Measurements from ENCODE around the gene KCNB1.

Gene KCNB1

GRCh38 chr20:49489688-49490087 lies 7.2 kb upstream of the KCNB1 start:
- TF ChIP-seq POLR2A (IDR thresholded peaks at IDR 0.05; ENCODE audit: extremely low read depth, insufficient read length), result no peak
- no peak for TF ChIP-seq MAX (IDR thresholded peaks at IDR 0.05; ENCODE audit: low read depth, low read length)
- no peak for TF ChIP-seq MYC (IDR thresholded peaks at IDR 0.05; ENCODE audit: low read depth, low read length)
- no peak for TF ChIP-seq CTCF (IDR thresholded peaks at IDR 0.05; ENCODE audit: low read depth, low read length)
- DNase-seq (ENCODE audit: low read depth), result no peak
- no peak overlapping the region for H3K4me3 ChIP-seq (ENCODE audit: low read depth, low read length)

GRCh38 chr20:49486064-49486463 lies 3.6 kb upstream of the KCNB1 start:
- no peak for DNase-seq (ENCODE audit: low read depth)
- H3K4me3 ChIP-seq (ENCODE audit: low read depth, low read length), result no peak overlapping the region
- TF ChIP-seq MAX (IDR thresholded peaks at IDR 0.05; ENCODE audit: low read depth, low read length) (no peak), POLR2A (IDR thresholded peaks at IDR 0.05; ENCODE audit: extremely low read depth, insufficient read length) (no peak), CTCF (IDR thresholded peaks at IDR 0.05; ENCODE audit: low read depth, low read length) (no peak), MYC (IDR thresholded peaks at IDR 0.05; ENCODE audit: low read depth, low read length) (no peak)

- TF ChIP-seq POLR2A (IDR thresholded peaks at IDR 0.05; ENCODE audit: extremely low read depth, insufficient read length) (no peak), CTCF (IDR thresholded peaks at IDR 0.05; ENCODE audit: low read depth, low read length) (no peak), MYC (IDR thresholded peaks at IDR 0.05; ENCODE audit: low read depth, low read length) (no peak), MAX (IDR thresholded peaks at IDR 0.05; ENCODE audit: low read depth, low read length) (no peak)
- H3K4me3 ChIP-seq (ENCODE audit: low read depth, low read length), result no peak overlapping the region
- DNase-seq (ENCODE audit: low read depth), result no peak
Measured at GRCh38 chr20:49485563-49485962, 3.1 kb upstream of the KCNB1 start.

- peak; percentile 78 for DNase-seq (ENCODE audit: low read depth)
- TF ChIP-seq CTCF (IDR thresholded peaks at IDR 0.05; ENCODE audit: low read depth, low read length), result peak; percentile 57
- TF ChIP-seq POLR2A (IDR thresholded peaks at IDR 0.05; ENCODE audit: extremely low read depth, insufficient read length), result no peak
- no peak for TF ChIP-seq MAX (IDR thresholded peaks at IDR 0.05; ENCODE audit: low read depth, low read length)
- no peak for TF ChIP-seq MYC (IDR thresholded peaks at IDR 0.05; ENCODE audit: low read depth, low read length)
- H3K4me3 ChIP-seq (ENCODE audit: low read depth, low read length), result no peak overlapping the region
Measured at GRCh38 chr20:49484180-49485140, 2.0 kb upstream of the KCNB1 start.

- H3K4me3 ChIP-seq (ENCODE audit: low read depth, low read length), result no peak overlapping the region
- TF ChIP-seq POLR2A (IDR thresholded peaks at IDR 0.05; ENCODE audit: extremely low read depth, insufficient read length) (no peak), CTCF (IDR thresholded peaks at IDR 0.05; ENCODE audit: low read depth, low read length) (no peak), MAX (IDR thresholded peaks at IDR 0.05; ENCODE audit: low read depth, low read length) (no peak), MYC (IDR thresholded peaks at IDR 0.05; ENCODE audit: low read depth, low read length) (no peak)
- DNase-seq (ENCODE audit: low read depth), result no peak
Measured at GRCh38 chr20:49483696-49484123, 1.2 kb upstream of the KCNB1 start.

Data from NB4 (cell line).